A549 (cell line): Measurements from ENCODE around the gene COMMD4. TPM values are rescaled to one million over a fixed set of nuclear protein-coding genes. Genes with fewer than 3 reads are reported as not detected.

Source experiments
- ATAC-seq, 2 experiments: fragments of 200-7000 bp in 1 of 2; fragments of >200 bp in 1 of 2; cut with Nextera tagmentation in 1 of 2; cut with Tn5 transposase in 1 of 2; 3 replicates each; pipeline versions ENCODE4 v1.8.0 to v1.9.1; 2018 to 2020; ENCODE audit warnings: mild to moderate bottlenecking in 1 of 2, moderate library complexity in 1 of 2
- CTCF ChIA-PET: fragments of 300-600 bp; sonication (Branson Sonifier 250); formaldehyde crosslinking; extraction: SDS; loops from one replicate; lab custom pipeline; 2021; ENCODE audit warnings: antibody characterized with exemption, inconsistent platforms; lab: Yijun Ruan, JAX
- POLR2A ChIA-PET: fragments of 350-600 bp; formaldehyde crosslinking; extraction: SDS; loops from one replicate; lab custom pipeline; 2021; ENCODE audit warnings: antibody characterized with exemption, inconsistent platforms; lab: Yijun Ruan, JAX
- DNase-seq, 2 experiments: peaks; one replicate each; pipeline versions ENCODE4 v3.0.0 to v3.0.0-alpha.2; 2011 to 2016; ENCODE audit warnings: low read depth in 1 of 2, low spot score in 1 of 2
- FAIRE-seq: peaks from 2 replicates; lab custom pipeline; 2011; peaks lifted over from hg19 to GRCh38; lab: Jason Lieb, UNC
- H3K27ac ChIP-seq, 2 experiments: fragments of >200 bp; sonication (Bioruptor Twin); formaldehyde crosslinking; 3 replicates each; pipeline ENCODE4 v1.5.1; 2016 to 2017
- H3K4me1 ChIP-seq: fragments of >200 bp; sonication (Bioruptor Twin); formaldehyde crosslinking; 3 replicates; pipeline ENCODE4 v1.6.1; 2016
- H3K4me2 ChIP-seq: fragments of >200 bp; sonication (Bioruptor Twin); formaldehyde crosslinking; 3 replicates; pipeline ENCODE4 v1.6.1; 2016
- H3K4me3 ChIP-seq: fragments of >200 bp; sonication (Bioruptor Twin); formaldehyde crosslinking; 3 replicates; pipeline ENCODE4 v1.5.1; 2016
- H3K9me3 ChIP-seq: fragments of >200 bp; sonication (Bioruptor Twin); formaldehyde crosslinking; 3 replicates; pipeline ENCODE4 v1.6.1; 2016
- CBX8 ChIP-seq: fragments of 200-600 bp; sonication (generic); IDR thresholded peaks from 2 replicates; pipeline ENCODE4 v1.6.1; 2016
- EHF ChIP-seq: fragments of 250-450 bp; sonication (Bioruptor Pico); IDR thresholded peaks from 2 replicates; pipeline ENCODE4 v1.5.0; 2020; ENCODE audit warnings: mild to moderate bottlenecking
- EHMT2 ChIP-seq: fragments of 200-600 bp; sonication (generic); IDR thresholded peaks from 2 replicates; pipeline ENCODE4 v1.6.1; 2016; ENCODE audit warnings: antibody characterized with exemption, low read depth, mild to moderate bottlenecking, moderate library complexity
- FOSB ChIP-seq: fragments of 250-450 bp; sonication (Bioruptor Pico); IDR thresholded peaks from 2 replicates; pipeline ENCODE4 v1.5.0; 2020; ENCODE audit warnings: mild to moderate bottlenecking, moderate library complexity
- FOSL2 ChIP-seq, 2 experiments: fragments of 450-650 bp in 1 of 2; fragments of >200 bp in 1 of 2; sonication (Bioruptor Twin) in 1 of 2; formaldehyde crosslinking; IDR thresholded peaks; 2 replicates each; pipeline versions ENCODE4 v1.5.0 to v1.6.1; 2016 to 2020; ENCODE audit warnings: mild to moderate bottlenecking in 1 of 2, moderate library complexity in 1 of 2
- GATA3 ChIP-seq: IDR thresholded peaks from 2 replicates; pipeline ENCODE4 v1.6.1; 2012; ENCODE audit warnings: borderline replicate concordance
- HOXA7 ChIP-seq: fragments of 250-450 bp; sonication (Bioruptor Pico); IDR thresholded peaks from 2 replicates; pipeline ENCODE4 v1.5.0; 2020; ENCODE audit warnings: mild to moderate bottlenecking, moderate library complexity
- HOXB5 ChIP-seq: fragments of 250-450 bp; sonication (Bioruptor Pico); IDR thresholded peaks from 2 replicates; pipeline ENCODE4 v1.5.0; 2020; ENCODE audit warnings: mild to moderate bottlenecking, moderate library complexity
- JUNB ChIP-seq: fragments of >200 bp; sonication (Bioruptor Twin); formaldehyde crosslinking; IDR thresholded peaks from 2 replicates; pipeline ENCODE4 v1.6.1; 2016
- KDM5A ChIP-seq: fragments of 200-600 bp; sonication (generic); IDR thresholded peaks from 2 replicates; pipeline ENCODE4 v1.6.1; 2016; ENCODE audit warnings: antibody characterized with exemption, mild to moderate bottlenecking
- MYC ChIP-seq: IDR thresholded peaks from 2 replicates; pipeline ENCODE4 v1.6.1; 2012; ENCODE audit warnings: mild to moderate bottlenecking, inconsistent platforms, low read length, improper control_type of control experiment, borderline replicate concordance
- POLR2A ChIP-seq: IDR thresholded peaks from 2 replicates; pipeline ENCODE4 v1.6.1; 2012; ENCODE audit warnings: mild to moderate bottlenecking, low read length
- POLR2AphosphoS2 ChIP-seq: conservative IDR thresholded peaks from 2 replicates; pipeline ENCODE4 v1.6.1; 2012; ENCODE audit warnings: low read length, improper control_type of control experiment, inconsistent platforms
- WGBS: methylation state at CpG from one replicate; pipeline ENCODE4 v1.1.6; 2017; ENCODE audit errors: missing lambda C conversion rate; 5-methylcytosine and 5-hydroxymethylcytosine counted together
- polyA plus RNA-seq, 4 experiments: library from polyadenylated mRNA; depleted of rRNA in 3 of 4; stranded (reverse); fragments of >200 nt; fragmentation: RNase III in 1 of 4; extraction: RNeasy Plus Mini Kit Qiagen cat#74134 plus additional on column Dnase treatment in 1 of 4; gene quantifications; 2 replicates in 3 of 4; 3 replicates in 1 of 4; pipeline ENCODE4 v1.2.3, GENCODE V29; 2011 to 2017
- TF ChIP-seq, protein P1 (sequence below): fragments of >200 bp; sonication (Bioruptor Twin); formaldehyde crosslinking; IDR thresholded peaks from 3 replicates; pipeline ENCODE4 v1.6.1; 2016
- TF ChIP-seq, protein P2 (sequence below): fragments of 150-350 bp; IDR thresholded peaks from 2 replicates; pipeline ENCODE4 v1.6.1; 2014; ENCODE audit warnings: low read depth, mild to moderate bottlenecking, low read length
- TF ChIP-seq, protein P3 (sequence below): fragments of 250-450 bp; sonication (Bioruptor Pico); IDR thresholded peaks from 2 replicates; pipeline ENCODE4 v1.5.0; 2021; ENCODE audit warnings: mild to moderate bottlenecking, moderate library complexity, borderline replicate concordance

The COMMD4 gene
- polyA plus RNA-seq, 2 of the 4 experiments (the other 2 are of a cell fraction): 88.0 to 220 TPM

DNA sequence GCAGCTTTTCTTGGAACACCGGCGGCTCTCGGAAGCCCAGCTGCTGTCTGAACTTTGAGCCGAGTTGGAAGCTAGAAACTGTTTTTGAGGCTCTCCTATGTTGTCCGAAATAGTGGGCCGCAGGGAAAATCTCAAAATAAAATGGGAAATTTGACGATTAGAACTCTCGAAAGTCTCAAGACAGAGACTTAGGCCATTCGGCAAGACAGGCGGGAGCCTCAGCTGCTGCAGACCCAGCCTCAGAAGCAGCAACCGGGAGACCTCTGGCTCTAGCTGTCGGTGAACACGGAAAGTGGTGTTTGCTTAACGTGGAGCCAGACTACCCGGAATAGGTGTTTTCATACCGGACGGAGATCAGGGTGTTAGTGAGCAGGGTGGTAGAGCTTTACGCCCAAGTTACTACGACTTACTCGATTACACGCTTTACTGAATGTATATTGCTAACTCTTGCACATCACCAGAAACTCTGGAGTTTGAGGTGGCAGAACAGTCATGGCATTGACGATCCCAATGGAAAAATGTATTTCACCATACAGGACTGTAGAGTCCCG, 32.9 kb downstream of the COMMD4 start:
- FAIRE-seq (peak; percentile 13), DNase-seq (no peak), ATAC-seq (peak; percentile 3 to 7; a peak in 4 of 6 replicates)
- CTCF ChIA-PET: interaction anchor here (0.6 to 4.4 kb wide), 34 partner anchors 7 to 600 kb away, joined by 3 to 72 read pairs (median 8); partner anchors contain the start of genes IMP3, PTPN9, SIN3A and SNX33
- POLR2A ChIA-PET: interaction anchor here (0.5 to 4.2 kb wide), 33 partner anchors 8 to 551 kb away, joined by 3 to 148 read pairs (median 6); partner anchors contain the start of genes IMP3, PTPN9, SIN3A and SNUPN
- peak overlapping the region; percentile 93 to 95 for H3K27ac ChIP-seq
- H3K9me3 ChIP-seq: no peaks in the 10 kb centered on the region
- peak overlapping the region; percentile 81 for H3K4me3 ChIP-seq
- peaks cover 21% of the 10 kb centered on the region for H3K4me1 ChIP-seq
- H3K4me2 ChIP-seq: peak overlapping the region; percentile 97
- no peak for TF ChIP-seq FOSL2 (IDR thresholded peaks at IDR 0.05)
- TF ChIP-seq FOSL2 (CRISPR knock-in tag; IDR thresholded peaks at IDR 0.05): no peak
- 0 out of 2 replicates have a peak, but pooled peaks have one; percentile 3 for TF ChIP-seq GATA3
- TF ChIP-seq JUNB: no peak
- no peak for TF ChIP-seq EHF (CRISPR knock-in tag)
- TF ChIP-seq EHMT2: no peak
- TF ChIP-seq, protein P1, sequence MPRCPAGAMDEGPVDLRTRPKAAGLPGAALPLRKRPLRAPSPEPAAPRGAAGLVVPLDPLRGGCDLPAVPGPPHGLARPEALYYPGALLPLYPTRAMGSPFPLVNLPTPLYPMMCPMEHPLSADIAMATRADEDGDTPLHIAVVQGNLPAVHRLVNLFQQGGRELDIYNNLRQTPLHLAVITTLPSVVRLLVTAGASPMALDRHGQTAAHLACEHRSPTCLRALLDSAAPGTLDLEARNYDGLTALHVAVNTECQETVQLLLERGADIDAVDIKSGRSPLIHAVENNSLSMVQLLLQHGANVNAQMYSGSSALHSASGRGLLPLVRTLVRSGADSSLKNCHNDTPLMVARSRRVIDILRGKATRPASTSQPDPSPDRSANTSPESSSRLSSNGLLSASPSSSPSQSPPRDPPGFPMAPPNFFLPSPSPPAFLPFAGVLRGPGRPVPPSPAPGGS: no peak
- TF ChIP-seq HOXB5: peak; percentile 50; the same call in 1 of the 2 replicates
- peak; percentile 27; the same call in 1 of the 2 replicates for TF ChIP-seq POLR2AphosphoS2
- TF ChIP-seq, protein P2, sequence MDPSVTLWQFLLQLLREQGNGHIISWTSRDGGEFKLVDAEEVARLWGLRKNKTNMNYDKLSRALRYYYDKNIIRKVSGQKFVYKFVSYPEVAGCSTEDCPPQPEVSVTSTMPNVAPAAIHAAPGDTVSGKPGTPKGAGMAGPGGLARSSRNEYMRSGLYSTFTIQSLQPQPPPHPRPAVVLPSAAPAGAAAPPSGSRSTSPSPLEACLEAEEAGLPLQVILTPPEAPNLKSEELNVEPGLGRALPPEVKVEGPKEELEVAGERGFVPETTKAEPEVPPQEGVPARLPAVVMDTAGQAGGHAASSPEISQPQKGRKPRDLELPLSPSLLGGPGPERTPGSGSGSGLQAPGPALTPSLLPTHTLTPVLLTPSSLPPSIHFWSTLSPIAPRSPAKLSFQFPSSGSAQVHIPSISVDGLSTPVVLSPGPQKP: no peak
- peak; percentile 42; the same call in 1 of the 2 replicates for TF ChIP-seq KDM5A
- 0 out of 2 replicates have a peak, but pooled peaks have one; percentile 23 for TF ChIP-seq HOXA7 (CRISPR knock-in tag)
- TF ChIP-seq FOSB (CRISPR knock-in tag): peak; percentile 41; the same call in 1 of the 2 replicates
- TF ChIP-seq, protein P3, sequence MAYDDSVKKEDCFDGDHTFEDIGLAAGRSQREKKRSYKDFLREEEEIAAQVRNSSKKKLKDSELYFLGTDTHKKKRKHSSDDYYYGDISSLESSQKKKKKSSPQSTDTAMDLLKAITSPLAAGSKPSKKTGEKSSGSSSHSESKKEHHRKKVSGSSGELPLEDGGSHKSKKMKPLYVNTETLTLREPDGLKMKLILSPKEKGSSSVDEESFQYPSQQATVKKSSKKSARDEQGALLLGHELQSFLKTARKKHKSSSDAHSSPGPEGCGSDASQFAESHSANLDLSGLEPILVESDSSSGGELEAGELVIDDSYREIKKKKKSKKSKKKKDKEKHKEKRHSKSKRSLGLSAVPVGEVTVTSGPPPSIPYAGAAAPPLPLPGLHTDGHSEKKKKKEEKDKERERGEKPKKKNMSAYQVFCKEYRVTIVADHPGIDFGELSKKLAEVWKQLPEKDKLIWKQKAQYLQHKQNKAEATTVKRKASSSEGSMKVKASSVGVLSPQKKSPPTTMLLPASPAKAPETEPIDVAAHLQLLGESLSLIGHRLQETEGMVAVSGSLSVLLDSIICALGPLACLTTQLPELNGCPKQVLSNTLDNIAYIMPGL (CRISPR knock-in tag): no peak
- no peak for TF ChIP-seq CBX8
- TF ChIP-seq, all 56 proteins: peak for 6
- 12% methylated on average over 23 of the region's 23 CpGs for WGBS

DNA sequence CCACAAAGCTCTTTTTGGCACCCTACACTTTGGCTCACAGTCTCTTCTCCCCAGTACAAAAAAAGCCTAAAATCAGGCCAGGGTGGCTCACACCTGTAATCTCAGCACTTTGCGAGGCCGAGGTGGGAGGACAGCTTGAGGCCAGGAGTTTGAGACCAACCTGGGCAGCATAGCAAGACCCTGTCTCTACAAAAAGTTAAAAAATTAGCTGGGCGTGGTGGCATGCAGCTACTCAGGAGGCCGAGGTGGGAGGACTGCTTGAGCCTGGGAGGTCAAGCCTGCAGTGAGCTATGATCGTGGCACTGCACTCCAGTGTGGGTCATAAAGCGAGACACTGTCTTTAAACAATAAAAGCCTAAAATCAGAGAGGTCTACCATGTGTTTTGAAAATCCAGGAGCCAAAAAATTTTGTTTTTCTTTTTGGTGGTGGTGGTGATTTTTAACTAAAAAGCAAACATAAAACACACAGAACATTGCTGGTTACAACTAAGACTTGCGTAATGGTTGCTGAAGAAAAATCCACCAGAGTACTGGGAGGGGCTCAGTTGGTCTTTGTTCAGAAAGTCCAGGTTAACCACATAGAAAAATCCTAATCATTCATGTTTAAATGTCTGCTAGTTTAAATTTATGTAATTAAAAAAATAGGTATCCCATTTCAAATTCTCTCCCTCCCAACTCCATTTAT, 34.2 kb downstream of the COMMD4 start:
- Histone ChIP-seq H3K4me1 (peaks cover 21% of the 10 kb centered on the region), H3K9me3 (no peaks in the 10 kb centered on the region), H3K27ac (0 out of 6 replicates have a peak overlapping the region, but pooled peaks of 1 of the 2 experiments have one; percentile 9), H3K4me3 (no peak overlapping the region), H3K4me2 (peak overlapping the region; percentile 97)
- TF ChIP-seq POLR2A (no peak; the same call in 1 of the 2 replicates), MYC (no peak), EHF (CRISPR knock-in tag) (no peak)
- ChIA-PET CTCF (interaction anchor here (0.9 to 4.4 kb wide), 9 partner anchors 11 to 601 kb away, joined by 3 to 51 read pairs (median 16); partner anchors contain the start of genes IMP3 and PTPN9), POLR2A (interaction anchor here (0.8 to 4.2 kb wide), 4 partner anchors 16 to 256 kb away, joined by 3 to 148 read pairs (median 14); partner anchors contain the start of genes SIN3A and SNUPN)
- DNase-seq (no peak), ATAC-seq (no peak), FAIRE-seq (no peak)
- 88% methylated on average over 7 of the region's 7 CpGs for WGBS
